OCI-LY3 (cell line): ENCODE results near the gene ZNRF2.

ENCODE experiments used
- H2AFZ ChIP-seq: fragments of 200-600, 300-600 bp; shearing (Covaris generic); 2 replicates; pipeline ENCODE4 v1.6.0; 2014; ENCODE audit warnings: antibody characterized with exemption, low read depth, low read length
- H3K27ac ChIP-seq: fragments of 200-600, 300-600 bp; sonication (generic); 2 replicates; pipeline ENCODE4 v1.5.1; 2014; ENCODE audit warnings: mild to moderate bottlenecking, low read length, moderate library complexity, mixed read lengths
- H3K27me3 ChIP-seq: fragments of 200-600, 300-600 bp; sonication (generic); 2 replicates; pipeline ENCODE4 v1.6.1; 2014; ENCODE audit warnings: low read depth, low read length, mixed read lengths
- H3K36me3 ChIP-seq: fragments of 200-600, 300-600 bp; sonication (generic); replicated peaks from 2 replicates; pipeline ENCODE3; 2014; ENCODE audit warnings: low read depth, low read length, mixed read lengths
- H3K4me1 ChIP-seq: fragments of 300-600, 200-600 bp; sonication (generic); 2 replicates; pipeline ENCODE4 v1.6.1; 2014; ENCODE audit warnings: low read length, mixed read lengths
- H3K4me2 ChIP-seq: fragments of 200-600, 300-600 bp; sonication (generic); 2 replicates; pipeline ENCODE4 v1.6.1; 2014; ENCODE audit warnings: low read length, mixed read lengths
- H3K4me3 ChIP-seq: fragments of 300-600, 200-600 bp; sonication (generic); 2 replicates; pipeline ENCODE4 v1.5.1; 2014; ENCODE audit warnings: antibody characterized with exemption, mild to moderate bottlenecking, low read length, moderate library complexity
- H3K79me2 ChIP-seq: fragments of 300-600, 200-600 bp; shearing (Covaris generic); 2 replicates; pipeline ENCODE4 v1.6.1; 2014; ENCODE audit warnings: mild to moderate bottlenecking, low read length, mixed read lengths
- H3K9ac ChIP-seq: fragments of 300-600, 200-600 bp; shearing (Covaris generic); 2 replicates; pipeline ENCODE4 v1.6.0; 2014; ENCODE audit warnings: mild to moderate bottlenecking, low read length, moderate library complexity
- H3K9me3 ChIP-seq: fragments of 200-600, 300-600 bp; shearing (Covaris generic); 2 replicates; pipeline ENCODE4 v1.6.1; 2014; ENCODE audit warnings: low read length, mixed read lengths; ENCODE audit not compliant: insufficient read depth
- H4K20me1 ChIP-seq: fragments of 200-600, 300-600 bp; sonication (generic); 2 replicates; pipeline ENCODE4 v1.6.1; 2016; ENCODE audit warnings: low read length, mixed read lengths; ENCODE audit not compliant: insufficient read depth
- EZH2phosphoT487 ChIP-seq: fragments of 200-600 bp; shearing (Covaris generic); IDR thresholded peaks from 2 replicates; pipeline ENCODE4 v1.6.1; 2018; ENCODE audit warnings: antibody characterized with exemption, mixed run types, low read depth
- TF ChIP-seq, protein P1 (sequence below): fragments of 200-600, 300-600 bp; sonication (generic); IDR thresholded peaks from 2 replicates; pipeline ENCODE4 v1.5.1; 2014; ENCODE audit warnings: antibody characterized with exemption, low read length, low read depth

The ZNRF2 gene

DNA sequence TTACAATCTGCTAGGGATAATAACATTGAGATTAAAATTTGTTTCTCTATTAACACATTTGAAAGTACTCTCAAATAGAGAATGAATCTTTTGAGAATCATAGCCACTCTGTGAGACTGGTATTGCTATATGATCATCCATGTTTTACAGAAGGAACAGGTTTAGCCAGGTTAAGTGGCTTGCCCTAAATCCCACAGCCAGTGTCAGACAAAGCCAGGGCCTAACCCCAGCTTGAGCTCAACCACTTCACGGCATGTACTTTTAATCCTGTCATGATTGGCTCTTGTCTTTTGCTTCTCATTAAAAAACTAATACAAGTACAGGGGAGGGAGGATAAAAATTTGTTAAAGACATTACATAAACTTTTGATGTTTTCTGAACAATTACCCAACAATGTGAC is 3.8 kb upstream of the ZNRF2 start:
- Histone ChIP-seq H3K9me3 (no peaks in the 10 kb centered on the region), H3K4me2 (no peak overlapping the region), H2AFZ (no peak overlapping the region), H4K20me1 (no peaks in the 10 kb centered on the region), H3K36me3 (no peaks in the 10 kb centered on the region), H3K4me3 (no peak overlapping the region), H3K27me3 (no peaks in the 10 kb centered on the region), H3K4me1 (peaks cover 29% of the 10 kb centered on the region), H3K27ac (no peak overlapping the region), H3K9ac (no peak overlapping the region), H3K79me2 (peaks cover under 1% of the 10 kb centered on the region; the same call in 1 of the 2 replicates)
- TF ChIP-seq, protein P1, sequence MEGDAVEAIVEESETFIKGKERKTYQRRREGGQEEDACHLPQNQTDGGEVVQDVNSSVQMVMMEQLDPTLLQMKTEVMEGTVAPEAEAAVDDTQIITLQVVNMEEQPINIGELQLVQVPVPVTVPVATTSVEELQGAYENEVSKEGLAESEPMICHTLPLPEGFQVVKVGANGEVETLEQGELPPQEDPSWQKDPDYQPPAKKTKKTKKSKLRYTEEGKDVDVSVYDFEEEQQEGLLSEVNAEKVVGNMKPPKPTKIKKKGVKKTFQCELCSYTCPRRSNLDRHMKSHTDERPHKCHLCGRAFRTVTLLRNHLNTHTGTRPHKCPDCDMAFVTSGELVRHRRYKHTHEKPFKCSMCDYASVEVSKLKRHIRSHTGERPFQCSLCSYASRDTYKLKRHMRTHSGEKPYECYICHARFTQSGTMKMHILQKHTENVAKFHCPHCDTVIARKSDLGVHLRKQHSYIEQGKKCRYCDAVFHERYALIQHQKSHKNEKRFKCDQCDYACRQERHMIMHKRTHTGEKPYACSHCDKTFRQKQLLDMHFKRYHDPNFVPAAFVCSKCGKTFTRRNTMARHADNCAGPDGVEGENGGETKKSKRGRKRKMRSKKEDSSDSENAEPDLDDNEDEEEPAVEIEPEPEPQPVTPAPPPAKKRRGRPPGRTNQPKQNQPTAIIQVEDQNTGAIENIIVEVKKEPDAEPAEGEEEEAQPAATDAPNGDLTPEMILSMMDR, result no peak
- no peak for TF ChIP-seq EZH2phosphoT487

DNA sequence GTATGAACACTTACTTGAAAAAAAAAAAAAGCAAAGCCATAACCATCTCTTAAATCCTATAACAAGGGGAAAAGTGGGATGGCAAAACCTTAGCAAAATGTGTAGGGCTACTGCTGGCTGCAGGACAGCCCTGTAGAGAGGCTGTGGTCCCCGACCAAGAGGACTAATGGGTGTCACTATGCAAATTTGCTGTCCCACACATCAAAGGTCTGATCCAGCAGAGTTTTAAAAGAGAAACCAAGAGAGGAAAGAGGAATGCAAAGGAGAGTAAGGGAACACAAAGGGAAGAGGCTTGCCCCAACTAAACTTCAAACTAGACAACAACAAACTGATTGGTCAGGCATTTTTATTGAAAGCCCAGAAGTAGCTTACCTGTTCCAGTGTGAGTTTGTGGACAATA is 3.1 kb upstream of the ZNRF2 start:
- no peak overlapping the region for H3K4me2 ChIP-seq
- peaks cover 7% of the 10 kb centered on the region for H3K79me2 ChIP-seq
- H3K27me3 ChIP-seq, result no peaks in the 10 kb centered on the region
- H3K27ac ChIP-seq, result no peak overlapping the region
- H3K4me1 ChIP-seq, result peaks cover 28% of the 10 kb centered on the region
- H3K9ac ChIP-seq, result no peak overlapping the region
- TF ChIP-seq, protein P1, result no peak
- TF ChIP-seq EZH2phosphoT487, result no peak
- no peaks in the 10 kb centered on the region for H3K9me3 ChIP-seq
- no peaks in the 10 kb centered on the region for H3K36me3 ChIP-seq
- no peak overlapping the region for H3K4me3 ChIP-seq
- H4K20me1 ChIP-seq, result no peaks in the 10 kb centered on the region
- no peak overlapping the region for H2AFZ ChIP-seq

DNA sequence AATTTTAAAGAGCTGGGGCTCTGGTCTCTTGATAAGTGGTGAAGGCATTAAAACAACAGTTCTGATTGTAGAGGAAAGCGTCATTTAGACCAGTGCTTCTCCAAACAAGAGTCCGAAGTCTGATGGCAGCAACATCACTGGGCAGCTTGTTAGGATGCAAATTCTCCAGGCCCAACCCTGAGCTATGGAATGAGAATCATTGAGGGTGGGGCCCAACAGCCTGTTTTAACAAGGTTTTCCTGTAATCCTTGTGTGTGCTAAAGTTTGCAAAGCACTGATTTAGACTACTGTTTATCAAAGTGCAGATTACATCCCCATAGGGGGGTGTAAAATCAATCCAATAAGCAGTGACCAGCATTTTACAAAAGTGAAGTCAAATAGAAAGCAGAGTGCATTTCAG is 2.6 kb upstream of the ZNRF2 start:
- Histone ChIP-seq H3K9me3 (no peaks in the 10 kb centered on the region), H3K27ac (no peak overlapping the region), H3K4me3 (no peak overlapping the region), H3K79me2 (peaks cover 12% of the 10 kb centered on the region), H3K27me3 (no peaks in the 10 kb centered on the region), H3K4me2 (no peak overlapping the region), H3K36me3 (peaks cover 4% of the 10 kb centered on the region), H4K20me1 (no peaks in the 10 kb centered on the region), H3K4me1 (peaks cover 30% of the 10 kb centered on the region), H3K9ac (no peak overlapping the region), H2AFZ (no peak overlapping the region)
- TF ChIP-seq EZH2phosphoT487, result no peak
- TF ChIP-seq, protein P1, result no peak

DNA sequence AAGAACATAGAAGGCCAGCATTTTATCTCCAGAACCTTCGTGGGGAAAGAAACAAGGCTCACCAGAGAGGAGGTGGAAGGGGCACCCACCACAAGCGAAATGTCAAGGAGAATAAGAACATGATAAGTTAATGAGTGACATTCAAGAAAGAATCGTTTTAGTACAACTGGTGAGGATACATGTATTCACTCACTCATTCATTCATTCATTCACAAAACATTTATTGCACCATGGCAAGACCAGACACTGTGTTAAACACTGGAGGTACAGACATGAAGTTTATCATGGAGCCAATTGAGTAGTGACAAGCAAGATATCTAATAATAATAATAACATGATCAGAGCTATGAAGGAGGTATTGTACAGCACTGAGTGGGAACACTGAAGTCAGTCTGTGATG is 1.7 kb upstream of the ZNRF2 start:
- Histone ChIP-seq H3K9ac (no peak overlapping the region), H3K27me3 (no peaks in the 10 kb centered on the region), H4K20me1 (no peaks in the 10 kb centered on the region), H2AFZ (no peak overlapping the region), H3K79me2 (peaks cover 21% of the 10 kb centered on the region), H3K27ac (no peak overlapping the region), H3K4me3 (no peak overlapping the region), H3K9me3 (no peaks in the 10 kb centered on the region), H3K36me3 (peaks cover 8% of the 10 kb centered on the region), H3K4me2 (no peak overlapping the region), H3K4me1 (peaks cover 34% of the 10 kb centered on the region)
- TF ChIP-seq, protein P1, result no peak
- TF ChIP-seq EZH2phosphoT487, result no peak
